Measurements from ENCODE around the gene DNAI1. TPM values are rescaled to one million over a fixed set of nuclear protein-coding genes. Genes with fewer than 3 reads are reported as not detected.

DNAI1 gene
- total and polyA plus RNA-seq, 2 of the 4 experiments (the other 2 are of a cell fraction), result not detected

DNA sequence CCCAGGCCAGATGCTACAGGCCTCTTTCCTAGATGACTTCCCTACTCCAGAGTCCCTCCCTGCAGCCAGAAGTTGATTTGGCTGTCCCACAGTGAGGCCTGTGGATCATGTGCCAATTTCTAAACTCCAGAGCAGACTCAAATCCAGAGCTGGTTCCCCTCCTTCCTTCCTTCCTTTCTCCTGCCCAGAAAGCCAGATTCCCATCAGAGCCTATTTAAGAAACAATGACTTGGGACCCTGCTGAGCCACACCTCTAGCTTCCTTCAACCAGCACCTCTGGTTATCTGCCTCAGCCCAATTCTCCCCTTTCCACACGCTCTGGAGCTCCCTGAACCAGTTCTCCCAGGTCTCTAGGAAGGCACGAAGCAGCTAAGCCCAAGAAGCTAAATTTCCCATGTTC, 7.5 kb upstream of the DNAI1 start:
- H3K4me2 ChIP-seq (ENCODE audit: low read depth, low read length), result no peak overlapping the region
- H4K20me1 ChIP-seq (ENCODE audit: insufficient read depth, low read length), result peaks cover 90% of the 10 kb centered on the region
- POLR2A ChIA-PET (ENCODE audit: unreplicated experiment), result no interaction called here
- 0 out of 2 replicates have a peak overlapping the region, but pooled peaks have one; percentile 5 for H3K14ac ChIP-seq (replicated peaks; ENCODE audit: low read depth, low read length)
- H3K18ac ChIP-seq (ENCODE audit: low read depth, low read length), result no peak overlapping the region
- no peak overlapping the region for H3K9ac ChIP-seq (ENCODE audit: low read depth, low read length)
- H3K36me3 ChIP-seq (ENCODE audit: control insufficient read depth, insufficient read depth, low read length), result no peaks in the 10 kb centered on the region
- H3K27me3 ChIP-seq (ENCODE audit: control insufficient read depth, insufficient read depth, low read length), result no peaks in the 10 kb centered on the region
- peaks cover 25% of the 10 kb centered on the region for H3K9me1 ChIP-seq (ENCODE audit: insufficient read depth, low read length)
- no peak overlapping the region for H4K8ac ChIP-seq (ENCODE audit: low read depth in 2 of 2, low read length in 2 of 2)
- H3K56ac ChIP-seq (ENCODE audit: extremely low read depth, insufficient read depth, low read length), result no peak overlapping the region
- no peaks in the 10 kb centered on the region for H3K9me3 ChIP-seq (ENCODE audit: control insufficient read depth, insufficient read depth, low read length)
- no peak overlapping the region for H3K27ac ChIP-seq (ENCODE audit: insufficient read depth, low read length)
- no peak overlapping the region for H3K4ac ChIP-seq (ENCODE audit: low read depth, low read length)
- H2AK5ac ChIP-seq (ENCODE audit: low read depth, low read length), result no peak overlapping the region
- no CpG with 5 or more reads among the region's 2 CpGs for WGBS, 2 experiments (ENCODE audit: extremely low coverage in 2 of 2, insufficient read length in 1 of 2)
- no peak overlapping the region for H3K23ac ChIP-seq (ENCODE audit: low read depth, low read length)
- H3K4me3 ChIP-seq (ENCODE audit: insufficient read depth, low read depth, low read length), result no peak overlapping the region
- H3K4me1 ChIP-seq (ENCODE audit: control insufficient read depth, insufficient read depth, low read length), result peaks cover 8% of the 10 kb centered on the region
- H2AK9ac ChIP-seq (replicated peaks; ENCODE audit: low read depth, low read length, poor library complexity), result no peak overlapping the region
- dilution Hi-C loops (cut with HindIII; ENCODE audit: low sequenced_read_pairs, unreplicated experiment), result no loop called here
- no TSS peak for BruUV-seq (replicated peaks)
- no peak overlapping the region for H4K91ac ChIP-seq (ENCODE audit: insufficient read depth, low read depth, low read length)
- no peak overlapping the region for H2BK5ac ChIP-seq (ENCODE audit: low read depth, low read length, poor library complexity, severe bottlenecking)
- H4K5ac ChIP-seq (ENCODE audit: low read depth, low read length), result no peak overlapping the region
- no peak; the same call in 1 of the 2 replicates for ATAC-seq (ENCODE audit: low read depth)
- DNase-seq, result no peak
- in situ Hi-C loops (cut with MboI; ENCODE audit: low sequenced_read_pairs), result no loop called here
- CTCF ChIA-PET, result interaction anchor here (0.6 kb wide), 2 partner anchors 131 to 1393 kb away, joined by 3 to 4 read pairs; no protein-coding TSS in a partner anchor
- H3K79me1 ChIP-seq (ENCODE audit: low read depth in 1 of 2, low read length in 2 of 2), result peaks cover 55 to 85% of the 10 kb centered on the region in 2 experiments
- no peak overlapping the region for H2BK120ac ChIP-seq (ENCODE audit: low read depth, low read length)
- H2AFZ ChIP-seq (replicated peaks; ENCODE audit: low read length, poor library complexity), result no peak overlapping the region
- intact Hi-C loops (cut with micrococcal nuclease), result no loop called here
- TF ChIP-seq, protein P1, sequence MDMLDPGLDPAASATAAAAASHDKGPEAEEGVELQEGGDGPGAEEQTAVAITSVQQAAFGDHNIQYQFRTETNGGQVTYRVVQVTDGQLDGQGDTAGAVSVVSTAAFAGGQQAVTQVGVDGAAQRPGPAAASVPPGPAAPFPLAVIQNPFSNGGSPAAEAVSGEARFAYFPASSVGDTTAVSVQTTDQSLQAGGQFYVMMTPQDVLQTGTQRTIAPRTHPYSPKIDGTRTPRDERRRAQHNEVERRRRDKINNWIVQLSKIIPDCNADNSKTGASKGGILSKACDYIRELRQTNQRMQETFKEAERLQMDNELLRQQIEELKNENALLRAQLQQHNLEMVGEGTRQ (IDR thresholded peaks at IDR 0.05; ENCODE audit: low read depth, low read length), result no peak
- TF ChIP-seq MXI1 (IDR thresholded peaks at IDR 0.05; ENCODE audit: borderline replicate concordance, low read depth, low read length), result no peak
- no peak for TF ChIP-seq CHD1 (IDR thresholded peaks at IDR 0.05; ENCODE audit: low read depth, low read length)
- no peak overlapping the region for H2BK15ac ChIP-seq (ENCODE audit: low read depth, low read length)
- H2BK20ac ChIP-seq (ENCODE audit: low read depth, low read length), result no peak overlapping the region; the same call in 1 of the 2 replicates

All from IMR-90 (cell line).